CD4-positive, alpha-beta memory T cell (primary cell): ENCODE measurements around the gene CCNF. TPM values are rescaled to one million over a fixed set of nuclear protein-coding genes. Genes with fewer than 3 reads are reported as not detected.

Source experiments
- CTCF ChIA-PET: fragments of 350-600 bp; sonication (Branson Sonifier 250); formaldehyde crosslinking; loops from one replicate; lab custom pipeline; 2021; ENCODE audit warnings: inconsistent platforms; ENCODE audit not compliant: partially characterized antibody; lab: Charles Lee
- POLR2A ChIA-PET: fragments of 350-600 bp; sonication (Branson Sonifier 250); formaldehyde crosslinking; loops from one replicate; lab custom pipeline; 2021; ENCODE audit not compliant: partially characterized antibody; lab: Charles Lee
- DNase-seq, 5 donors: peaks; one replicate each; pipeline versions ENCODE4 v3.0.0 to v3.0.0-alpha.2; 2020 to 2022; ENCODE audit warnings: mixed read lengths in 1 of 5
- H3K27ac ChIP-seq: one replicate; pipeline ENCODE4 v1.7.0; 2013; ENCODE audit warnings: low read depth, low read length
- H3K27me3 ChIP-seq: 2 replicates; pipeline ENCODE4 v1.7.0; 2013; ENCODE audit warnings: mild to moderate bottlenecking, low read length, moderate library complexity; ENCODE audit not compliant: insufficient read depth
- H3K36me3 ChIP-seq: 2 replicates; pipeline ENCODE4 v1.7.0; 2013; ENCODE audit warnings: mild to moderate bottlenecking, low read length, moderate library complexity; ENCODE audit not compliant: insufficient read depth
- H3K4me1 ChIP-seq: 2 replicates; pipeline ENCODE4 v1.7.0; 2013; ENCODE audit warnings: mild to moderate bottlenecking, low read length, moderate library complexity; ENCODE audit not compliant: insufficient read depth
- H3K4me3 ChIP-seq, 2 donors: one replicate each; pipeline ENCODE4 v1.7.0; 2013; ENCODE audit warnings: low read length in 2 of 2, mild to moderate bottlenecking in 1 of 2
- H3K9me3 ChIP-seq, 2 donors: one replicate each; pipeline ENCODE4 v1.7.0; 2013; ENCODE audit warnings: low read length in 2 of 2, control low read depth in 1 of 2; ENCODE audit not compliant: control insufficient read depth in 1 of 2
- H3K27ac Mint-ChIP-seq, 7 donors: one replicate each; pipeline ENCODE4 v1.8.0; 2020 to 2021; ENCODE audit warnings: mixed read lengths in 7 of 7, mild to moderate bottlenecking in 6 of 7, inconsistent platforms in 3 of 7, moderate library complexity in 3 of 7
- H3K27me3 Mint-ChIP-seq, 2 donors: one replicate each; pipeline ENCODE4 v1.8.0; 2020 to 2021; ENCODE audit warnings: mixed read lengths in 2 of 2
- H3K36me3 Mint-ChIP-seq, 2 donors: one replicate each; pipeline ENCODE4 v1.8.0; 2020 to 2021; ENCODE audit warnings: mixed read lengths in 2 of 2, inconsistent platforms in 1 of 2, mild to moderate bottlenecking in 1 of 2
- H3K4me1 Mint-ChIP-seq, 4 donors: one replicate each; pipeline ENCODE4 v1.8.0; 2020 to 2021; ENCODE audit warnings: mixed read lengths in 4 of 4, mild to moderate bottlenecking in 1 of 4
- H3K4me3 Mint-ChIP-seq, 8 donors: one replicate each; pipeline ENCODE4 v1.8.0; 2020 to 2021; ENCODE audit warnings: mixed read lengths in 8 of 8, mild to moderate bottlenecking in 7 of 8, moderate library complexity in 6 of 8, inconsistent platforms in 3 of 8
- H3K9me3 Mint-ChIP-seq, 8 donors: one replicate each; pipeline ENCODE4 v1.8.0; 2020 to 2021; ENCODE audit warnings: mixed read lengths in 8 of 8, mild to moderate bottlenecking in 5 of 8, inconsistent platforms in 3 of 8, moderate library complexity in 1 of 8
- intact Hi-C: fragments of 100-400 bp; cut with micrococcal nuclease; formaldehyde crosslinking; loops from one replicate; pipeline ENCODE4 v1.15.1; 2023
- polyA plus RNA-seq, 2 donors: library from polyadenylated mRNA; unstranded; fragments of 300-500 nt; fragmentation: Illumina TruSeq; gene quantifications; one replicate each; pipeline ENCODE4 v1.2.3, GENCODE V29; 2021
- total RNA-seq, 2 experiments: library from RNA; stranded (reverse); gene quantifications; one replicate each; pipeline ENCODE4 v1.2.3, GENCODE V29; 2021

CCNF gene
- total and polyA plus RNA-seq, 4 experiments from 2014 or later = 1.6 to 4.7 (median 4.0) TPM

DNA sequence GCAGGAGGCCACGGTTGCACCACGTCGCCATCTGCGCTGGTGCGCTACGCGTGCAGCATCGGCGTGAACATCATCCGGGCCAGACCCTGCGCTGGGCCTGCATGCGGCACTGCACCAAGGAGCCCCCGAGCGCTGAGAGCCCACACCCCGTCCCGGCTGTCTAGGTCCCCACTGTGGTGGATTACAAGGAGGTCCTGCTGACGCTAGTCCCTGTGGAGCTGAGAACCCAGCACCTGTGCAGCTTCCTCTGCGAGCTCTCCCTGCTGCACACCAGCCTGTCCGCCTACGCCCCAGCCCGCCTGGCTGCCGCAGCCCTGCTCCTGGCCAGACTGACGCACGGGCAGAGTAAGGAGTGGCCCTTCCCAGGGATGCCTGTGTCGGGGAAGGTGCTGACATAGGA is 19.9 kb downstream of the CCNF start:
- peaks cover 27 to 31% of the 10 kb centered on the region in 2 donors for H3K36me3 Mint-ChIP-seq
- POLR2A ChIA-PET = no interaction called here
- CTCF ChIA-PET = no interaction called here

DNA sequence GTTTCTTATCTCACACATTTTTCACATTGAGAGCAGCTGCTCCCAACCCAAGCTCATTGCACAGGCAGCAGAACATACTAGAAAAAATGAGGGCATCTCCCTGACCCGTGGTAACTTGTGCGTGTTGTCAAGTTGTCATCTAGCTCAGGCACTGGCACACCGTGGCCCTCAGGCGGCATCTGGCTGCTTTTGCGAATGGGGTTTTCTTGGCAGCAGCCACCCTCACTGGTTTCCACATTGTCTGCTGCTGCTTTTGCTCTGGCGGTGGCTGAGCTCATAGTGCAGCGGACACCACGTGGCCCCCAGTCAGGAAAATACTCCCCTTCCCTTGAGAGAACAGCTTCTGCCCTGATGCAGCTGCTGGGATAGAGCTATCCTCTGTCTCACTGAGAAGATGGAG is 21.3 kb downstream of the CCNF start:
- H3K27ac ChIP-seq = no peak overlapping the region
- Mint-ChIP-seq H3K27ac (no peak overlapping the region), H3K36me3 (peaks cover 24 to 27% of the 10 kb centered on the region in 2 donors)

More for the DNA sequence above, 19.9 kb downstream of the CCNF start:
- DNase-seq = no peak
- no peak overlapping the region for H3K27ac Mint-ChIP-seq
- H3K36me3 ChIP-seq = peaks cover 17% of the 10 kb centered on the region
- no peaks in the 10 kb centered on the region for H3K9me3 Mint-ChIP-seq
- intact Hi-C loops = no loop called here
- H3K4me1 Mint-ChIP-seq = no peaks in the 10 kb centered on the region
- H3K27ac ChIP-seq = no peak overlapping the region
- no peak overlapping the region for H3K4me3 Mint-ChIP-seq
- H3K4me1 ChIP-seq = no peaks in the 10 kb centered on the region
- no peak overlapping the region for H3K4me3 ChIP-seq
- H3K9me3 ChIP-seq = no peaks in the 10 kb centered on the region
- no peaks in the 10 kb centered on the region for H3K27me3 Mint-ChIP-seq
- no peaks in the 10 kb centered on the region for H3K27me3 ChIP-seq

DNA sequence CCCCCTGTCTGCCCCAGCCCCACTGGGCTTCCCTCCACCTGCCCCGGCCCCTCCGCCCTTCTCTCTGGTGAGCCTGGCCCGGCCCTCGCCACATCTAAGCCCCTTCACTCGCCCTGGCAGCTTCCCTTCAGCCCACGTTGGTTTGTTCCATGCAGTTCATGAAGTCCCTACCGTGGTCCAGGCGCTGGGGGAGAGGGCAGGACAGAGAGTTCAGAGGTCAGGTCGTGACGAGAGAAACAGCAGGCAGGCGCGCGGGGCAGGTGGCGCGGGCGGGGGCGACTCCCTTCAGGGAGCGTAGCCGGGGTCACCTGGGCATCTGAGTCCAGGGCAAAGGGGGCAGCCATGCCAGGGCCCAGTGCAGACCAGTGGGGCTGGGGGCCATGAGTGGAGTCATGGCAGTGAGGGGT is 21.7 kb downstream of the CCNF start:
- no peak overlapping the region for H3K27ac ChIP-seq
- H3K4me3 ChIP-seq = no peak overlapping the region
- Mint-ChIP-seq H3K4me3 (no peak overlapping the region), H3K4me1 (no peaks in the 10 kb centered on the region), H3K27me3 (no peaks in the 10 kb centered on the region), H3K9me3 (no peaks in the 10 kb centered on the region), H3K27ac (no peak overlapping the region), H3K36me3 (peaks cover 24 to 27% of the 10 kb centered on the region in 2 donors)
- no peak for DNase-seq
- no peaks in the 10 kb centered on the region for H3K4me1 ChIP-seq
- H3K27me3 ChIP-seq = no peaks in the 10 kb centered on the region
- intact Hi-C loops = no loop called here
- peaks cover 10% of the 10 kb centered on the region for H3K36me3 ChIP-seq
- ChIA-PET POLR2A (no interaction called here), CTCF (interaction anchor here (0.7 kb wide), 1 partner anchor 378 kb away, joined by 3 read pairs; no protein-coding TSS in a partner anchor)
- no peaks in the 10 kb centered on the region for H3K9me3 ChIP-seq

More for the DNA sequence above, 21.3 kb downstream of the CCNF start:
- ChIA-PET POLR2A (no interaction called here), CTCF (interaction anchor here (0.6 to 0.7 kb wide), 2 partner anchors 39 to 377 kb away, joined by 3 read pairs; no protein-coding TSS in a partner anchor)
- Mint-ChIP-seq H3K27me3 (no peaks in the 10 kb centered on the region), H3K4me3 (no peak overlapping the region), H3K4me1 (no peaks in the 10 kb centered on the region), H3K9me3 (no peaks in the 10 kb centered on the region)
- intact Hi-C loops = no loop called here
- H3K9me3 ChIP-seq = no peaks in the 10 kb centered on the region
- no peak overlapping the region for H3K4me3 ChIP-seq
- H3K4me1 ChIP-seq = no peaks in the 10 kb centered on the region
- DNase-seq = no peak
- H3K27me3 ChIP-seq = no peaks in the 10 kb centered on the region
- H3K36me3 ChIP-seq = peaks cover 10% of the 10 kb centered on the region

- no peaks in the 10 kb centered on the region for H3K9me3 Mint-ChIP-seq
- H3K4me3 Mint-ChIP-seq = peak overlapping the region in 1 of 8 donors; percentile 35
- intact Hi-C loops = no loop called here
- peaks cover 19% of the 10 kb centered on the region in 2 donors for H3K36me3 Mint-ChIP-seq
- no peaks in the 10 kb centered on the region for H3K4me1 ChIP-seq
- H3K27me3 ChIP-seq = no peaks in the 10 kb centered on the region
- ChIA-PET CTCF (interaction anchor here (1.0 kb wide), 1 partner anchor 11 kb away, joined by 3 read pairs; no protein-coding TSS in a partner anchor), POLR2A (no interaction called here)
- H3K4me3 ChIP-seq = no peak overlapping the region
- no peak overlapping the region for H3K27ac Mint-ChIP-seq
- no peak for DNase-seq
- H3K36me3 ChIP-seq = peaks cover 7% of the 10 kb centered on the region
- H3K27me3 Mint-ChIP-seq = no peaks in the 10 kb centered on the region
- no peaks in the 10 kb centered on the region for H3K9me3 ChIP-seq
- H3K27ac ChIP-seq = no peak overlapping the region
- H3K4me1 Mint-ChIP-seq = no peaks in the 10 kb centered on the region
Measured at GRCh38 chr16:2451851-2452320, 22.6 kb downstream of the CCNF start.

GRCh38 chr16:2452650-2453049 is 23.4 kb downstream of the CCNF start:
- no peak overlapping the region for H3K4me3 ChIP-seq
- POLR2A ChIA-PET = no interaction called here
- no peak overlapping the region for H3K27ac ChIP-seq
- no peak overlapping the region for H3K27ac Mint-ChIP-seq
- no peaks in the 10 kb centered on the region for H3K4me1 ChIP-seq
- H3K27me3 Mint-ChIP-seq = no peaks in the 10 kb centered on the region
- no peaks in the 10 kb centered on the region for H3K9me3 ChIP-seq
- H3K4me1 Mint-ChIP-seq = no peaks in the 10 kb centered on the region
- no peaks in the 10 kb centered on the region for H3K9me3 Mint-ChIP-seq
- peaks cover 19% of the 10 kb centered on the region in 2 donors for H3K36me3 Mint-ChIP-seq
- intact Hi-C loops = no loop called here
- H3K4me3 Mint-ChIP-seq = no peak overlapping the region
- CTCF ChIA-PET = no interaction called here
- H3K27me3 ChIP-seq = no peaks in the 10 kb centered on the region
- peaks cover 6% of the 10 kb centered on the region for H3K36me3 ChIP-seq
- DNase-seq = no peak

DNA sequence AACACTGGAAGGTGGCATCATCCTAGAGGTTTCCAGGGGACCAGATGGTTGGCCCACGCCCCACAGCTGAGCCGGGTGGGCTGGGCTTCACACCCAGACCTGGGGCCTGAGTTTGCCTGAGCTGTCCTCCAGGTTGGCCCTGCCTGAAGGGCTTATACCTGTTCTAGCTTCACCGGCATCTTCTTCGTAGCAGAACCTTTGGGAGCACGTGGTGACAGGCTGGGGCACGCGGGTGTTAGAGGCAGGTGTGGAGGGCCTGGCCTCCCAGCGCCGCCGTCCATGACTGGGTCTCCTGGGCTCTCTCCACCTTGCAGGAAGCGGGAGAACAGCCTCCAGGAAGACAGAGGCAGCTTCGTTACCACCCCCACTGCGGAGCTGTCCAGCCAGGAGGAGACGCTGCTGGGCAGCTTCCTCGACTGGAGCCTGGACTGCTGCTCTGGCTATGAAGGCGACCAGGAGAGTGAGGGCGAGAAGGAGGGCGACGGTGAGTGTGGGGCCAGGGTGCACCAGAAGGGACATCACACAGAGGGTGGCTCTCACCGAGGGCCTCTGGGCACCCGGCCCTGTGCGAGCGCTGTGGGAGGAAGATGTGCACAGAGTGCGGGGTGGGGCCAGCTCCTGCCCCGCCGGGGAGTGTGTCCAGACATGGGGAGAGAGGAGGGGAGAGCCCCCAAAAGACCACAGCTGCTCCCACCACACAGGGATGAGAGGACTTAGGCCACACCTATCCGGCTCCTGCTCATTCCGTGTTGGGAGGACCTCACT is 26.0 kb downstream of the CCNF start:
- CTCF ChIA-PET = interaction anchor here (0.7 kb wide), 1 partner anchor 592 kb away, joined by 4 read pairs; no protein-coding TSS in a partner anchor
- H3K27me3 Mint-ChIP-seq = no peaks in the 10 kb centered on the region
- Histone ChIP-seq H3K36me3 (no peaks in the 10 kb centered on the region), H3K27ac (no peak overlapping the region), H3K4me3 (no peak overlapping the region), H3K4me1 (peaks cover 10% of the 10 kb centered on the region), H3K27me3 (no peaks in the 10 kb centered on the region), H3K9me3 (no peaks in the 10 kb centered on the region)
- no peaks in the 10 kb centered on the region for H3K9me3 Mint-ChIP-seq
- no peak for DNase-seq
- intact Hi-C loops = no loop called here
- H3K4me1 Mint-ChIP-seq = peaks cover 5 to 8% (median 6%) of the 10 kb centered on the region in 4 donors
- peaks cover 13 to 15% of the 10 kb centered on the region in 2 donors for H3K36me3 Mint-ChIP-seq
- H3K4me3 Mint-ChIP-seq = no peak overlapping the region
- no peak overlapping the region for H3K27ac Mint-ChIP-seq
- POLR2A ChIA-PET = interaction anchor here (0.6 kb wide), 1 partner anchor 20 kb away, joined by 3 read pairs; the partner anchor contains the start of gene TBC1D24

GRCh38 chr16:2456551-2457153 is 27.4 kb downstream of the CCNF start:
- Histone ChIP-seq H3K9me3 (no peaks in the 10 kb centered on the region), H3K36me3 (no peaks in the 10 kb centered on the region), H3K4me3 (no peak overlapping the region), H3K27me3 (no peaks in the 10 kb centered on the region), H3K27ac (no peak overlapping the region), H3K4me1 (peaks cover 14% of the 10 kb centered on the region)
- H3K9me3 Mint-ChIP-seq = no peaks in the 10 kb centered on the region
- peaks cover 11 to 15% of the 10 kb centered on the region in 2 donors for H3K36me3 Mint-ChIP-seq
- ChIA-PET CTCF (no interaction called here), POLR2A (no interaction called here)
- no peaks in the 10 kb centered on the region for H3K27me3 Mint-ChIP-seq
- intact Hi-C loops = no loop called here
- no peak overlapping the region for H3K4me3 Mint-ChIP-seq
- peaks cover 5 to 8% (median 6%) of the 10 kb centered on the region in 4 donors for H3K4me1 Mint-ChIP-seq
- no peak for DNase-seq
- no peak overlapping the region for H3K27ac Mint-ChIP-seq
